IPS DF 4.7 (cell line): Measurements from ENCODE around the gene TNFRSF1B.
"Not testable (repeated sequence)": the region's sequence is repeated elsewhere in the genome, so short reads cannot be mapped to it uniquely, and the experiment has no call there.

Experiments used
- DNase-seq: peaks from one replicate; pipeline ENCODE4 v3.0.0-alpha.2; 2013; ENCODE audit warnings: low spot score; ENCODE audit errors: extremely low read depth

Gene TNFRSF1B

GRCh38 chr1:12215118-12215961 is 48.5 kb downstream of the TNFRSF1B start:
- no peak for DNase-seq

- no peak for DNase-seq
Measured at GRCh38 chr1:12219800-12220199, 53.0 kb downstream of the TNFRSF1B start.

- DNase-seq: no peak
Measured at GRCh38 chr1:12220890-12221289, 54.1 kb downstream of the TNFRSF1B start.

- DNase-seq: not testable (repeated sequence)
Measured at GRCh38 chr1:12222700-12223099, 55.9 kb downstream of the TNFRSF1B start.

GRCh38 chr1:12224092-12224491 is 57.3 kb downstream of the TNFRSF1B start:
- not testable (repeated sequence) for DNase-seq

GRCh38 chr1:12228979-12229378 is 62.2 kb downstream of the TNFRSF1B start:
- DNase-seq: no peak

- DNase-seq: no peak
Measured at GRCh38 chr1:12229386-12229834, 62.6 kb downstream of the TNFRSF1B start.

- no peak for DNase-seq
Measured at GRCh38 chr1:12229835-12230548, 63.2 kb downstream of the TNFRSF1B start, which contains the start of gene VPS13D. Gene VPS13D (plus strand): TSS chr1:12230030. CDS start chr1:12234267, 4,237 bp downstream.

- DNase-seq: no peak
Measured at GRCh38 chr1:12230549-12231275, 63.9 kb downstream of the TNFRSF1B start.

- no peak for DNase-seq
Measured at GRCh38 chr1:12231276-12231595, 64.4 kb downstream of the TNFRSF1B start.

- DNase-seq: no peak
Measured at GRCh38 chr1:12232221-12232620, 65.4 kb downstream of the TNFRSF1B start.

GRCh38 chr1:12244078-12244477 is 77.3 kb downstream of the TNFRSF1B start:
- no peak for DNase-seq

- no peak for DNase-seq
Measured at GRCh38 chr1:12244585-12244984, 77.8 kb downstream of the TNFRSF1B start.

GRCh38 chr1:12245116-12245515 is 78.3 kb downstream of the TNFRSF1B start:
- DNase-seq: no peak

GRCh38 chr1:12245733-12246132 is 78.9 kb downstream of the TNFRSF1B start:
- DNase-seq: no peak

- DNase-seq: no peak
Measured at GRCh38 chr1:12246584-12246983, 79.8 kb downstream of the TNFRSF1B start.

GRCh38 chr1:12249181-12249580 is 82.4 kb downstream of the TNFRSF1B start:
- no peak for DNase-seq

- DNase-seq: no peak
Measured at GRCh38 chr1:12249748-12250147, 83.0 kb downstream of the TNFRSF1B start.

GRCh38 chr1:12251442-12251841 is 84.7 kb downstream of the TNFRSF1B start:
- DNase-seq: no peak

- no peak for DNase-seq
Measured at GRCh38 chr1:12255913-12256312, 89.1 kb downstream of the TNFRSF1B start.

- DNase-seq: no peak
Measured at GRCh38 chr1:12258272-12258671, 91.5 kb downstream of the TNFRSF1B start.
